ENCODE data around the gene MRPL12. TPM values are rescaled to one million over a fixed set of nuclear protein-coding genes. Genes with fewer than 3 reads are reported as not detected.

Gene MRPL12
- polyA plus RNA-seq, 3 donors = 21.2 to 57.0 (median 38.3) TPM

DNA sequence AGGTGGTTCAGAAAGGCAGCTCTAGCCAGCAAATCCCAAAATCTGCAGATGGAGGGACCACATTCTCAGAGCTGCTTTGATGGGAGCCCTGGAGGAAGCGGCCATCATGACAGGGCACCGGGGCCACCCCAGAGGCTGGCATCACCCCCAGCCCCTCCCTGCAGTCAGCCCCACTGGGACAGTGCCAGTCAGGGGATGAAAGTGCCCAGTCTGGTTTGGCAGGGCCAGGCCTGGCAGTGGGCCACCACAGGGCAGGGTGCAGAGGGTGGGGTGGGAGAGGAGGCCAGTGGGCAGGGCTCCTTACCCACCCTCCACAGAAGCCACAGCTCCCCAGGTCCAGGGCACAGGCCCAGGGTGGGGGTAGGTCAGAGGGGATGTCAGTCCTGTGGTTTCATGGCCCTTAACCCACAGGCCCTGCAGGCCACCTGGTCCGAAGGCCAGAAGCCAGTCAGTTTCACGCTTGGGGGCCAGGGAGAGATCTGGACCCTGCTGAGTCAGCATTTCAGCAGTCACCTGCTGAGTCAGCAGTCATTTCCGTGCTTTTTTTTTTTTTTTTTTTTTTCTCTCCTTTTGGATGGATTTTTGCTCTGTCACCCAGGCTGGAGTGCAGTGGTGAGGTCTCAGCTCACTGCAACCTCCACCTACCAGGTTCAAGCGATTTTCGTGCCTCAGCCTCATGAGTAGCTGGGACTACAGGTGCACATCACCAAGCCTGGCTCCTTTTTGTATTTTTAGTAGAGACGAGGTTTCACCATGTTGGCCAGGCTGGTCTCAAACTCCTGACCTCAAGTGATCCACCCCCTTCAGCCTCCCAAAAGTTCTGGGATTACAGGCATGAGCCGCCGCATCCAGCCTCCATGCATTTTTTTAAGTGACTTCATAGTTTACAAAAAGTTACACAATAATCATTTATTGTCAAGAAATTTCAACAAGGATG lies 19.3 kb downstream of the MRPL12 start:
- Mint-ChIP-seq H3K4me3 (no peak overlapping the region), H3K27me3 (ENCODE audit: low read depth in 3 of 3) (peaks cover 16 to 20% (median 19%) of the 10 kb centered on the region in 3 donors), H3K27ac (no peak overlapping the region), H3K9me3 (peaks cover 0 to 1% (median 0%) of the 10 kb centered on the region in 7 donors), H3K36me3 (peaks cover 0 to 10% of the 10 kb centered on the region in 2 donors), H3K4me1 (peaks cover 10% of the 10 kb centered on the region)
- no peak overlapping the region for H2AFZ ChIP-seq (ENCODE audit: insufficient read depth, low read depth, low read length, poor library complexity, severe bottlenecking)
- no peak overlapping the region for H3K27ac ChIP-seq (ENCODE audit: low read depth in 1 of 2, low read length in 2 of 2)
- H3K4me1 ChIP-seq (ENCODE audit: control insufficient read depth in 1 of 2, insufficient read depth in 2 of 2, low read length in 2 of 2) = peaks cover 0 to 3% of the 10 kb centered on the region in 2 donors
- H3K4me2 ChIP-seq (replicated peaks; ENCODE audit: extremely low read depth, low read length, poor library complexity, severe bottlenecking) = no peak overlapping the region
- H3K79me2 ChIP-seq (ENCODE audit: insufficient read depth, low read length) = no peaks in the 10 kb centered on the region
- no peak for DNase-seq
- TF ChIP-seq, protein P1, sequence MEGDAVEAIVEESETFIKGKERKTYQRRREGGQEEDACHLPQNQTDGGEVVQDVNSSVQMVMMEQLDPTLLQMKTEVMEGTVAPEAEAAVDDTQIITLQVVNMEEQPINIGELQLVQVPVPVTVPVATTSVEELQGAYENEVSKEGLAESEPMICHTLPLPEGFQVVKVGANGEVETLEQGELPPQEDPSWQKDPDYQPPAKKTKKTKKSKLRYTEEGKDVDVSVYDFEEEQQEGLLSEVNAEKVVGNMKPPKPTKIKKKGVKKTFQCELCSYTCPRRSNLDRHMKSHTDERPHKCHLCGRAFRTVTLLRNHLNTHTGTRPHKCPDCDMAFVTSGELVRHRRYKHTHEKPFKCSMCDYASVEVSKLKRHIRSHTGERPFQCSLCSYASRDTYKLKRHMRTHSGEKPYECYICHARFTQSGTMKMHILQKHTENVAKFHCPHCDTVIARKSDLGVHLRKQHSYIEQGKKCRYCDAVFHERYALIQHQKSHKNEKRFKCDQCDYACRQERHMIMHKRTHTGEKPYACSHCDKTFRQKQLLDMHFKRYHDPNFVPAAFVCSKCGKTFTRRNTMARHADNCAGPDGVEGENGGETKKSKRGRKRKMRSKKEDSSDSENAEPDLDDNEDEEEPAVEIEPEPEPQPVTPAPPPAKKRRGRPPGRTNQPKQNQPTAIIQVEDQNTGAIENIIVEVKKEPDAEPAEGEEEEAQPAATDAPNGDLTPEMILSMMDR (IDR thresholded peaks at IDR 0.05) = no peak
- H4K20me1 ChIP-seq (ENCODE audit: insufficient read depth, low read length) = no peaks in the 10 kb centered on the region
- H3K9me3 ChIP-seq (replicated peaks in 1 of 2; ENCODE audit: control insufficient read depth in 1 of 2, insufficient read depth in 1 of 2, low read length in 2 of 2) = no peaks in the 10 kb centered on the region
- no peaks in the 10 kb centered on the region for H3K36me3 ChIP-seq (replicated peaks in 1 of 2; ENCODE audit: control insufficient read depth in 1 of 2, insufficient read depth in 2 of 2, low read length in 2 of 2)
- no peak overlapping the region for H3K4me3 ChIP-seq (replicated peaks in 1 of 3; ENCODE audit: low read depth in 2 of 3, low read length in 3 of 3)
- intact Hi-C loops (cut with micrococcal nuclease) = no loop called here
- H3K9ac ChIP-seq (ENCODE audit: insufficient read depth, low read length, poor library complexity, severe bottlenecking) = no peak overlapping the region
- H3K27me3 ChIP-seq (ENCODE audit: control insufficient read depth in 2 of 2, insufficient read depth in 2 of 2, low read length in 2 of 2) = peaks cover 0 to 12% of the 10 kb centered on the region in 2 donors
- 46% methylated on average over 4 of the region's 10 CpGs for WGBS (ENCODE audit: insufficient coverage)

DNA sequence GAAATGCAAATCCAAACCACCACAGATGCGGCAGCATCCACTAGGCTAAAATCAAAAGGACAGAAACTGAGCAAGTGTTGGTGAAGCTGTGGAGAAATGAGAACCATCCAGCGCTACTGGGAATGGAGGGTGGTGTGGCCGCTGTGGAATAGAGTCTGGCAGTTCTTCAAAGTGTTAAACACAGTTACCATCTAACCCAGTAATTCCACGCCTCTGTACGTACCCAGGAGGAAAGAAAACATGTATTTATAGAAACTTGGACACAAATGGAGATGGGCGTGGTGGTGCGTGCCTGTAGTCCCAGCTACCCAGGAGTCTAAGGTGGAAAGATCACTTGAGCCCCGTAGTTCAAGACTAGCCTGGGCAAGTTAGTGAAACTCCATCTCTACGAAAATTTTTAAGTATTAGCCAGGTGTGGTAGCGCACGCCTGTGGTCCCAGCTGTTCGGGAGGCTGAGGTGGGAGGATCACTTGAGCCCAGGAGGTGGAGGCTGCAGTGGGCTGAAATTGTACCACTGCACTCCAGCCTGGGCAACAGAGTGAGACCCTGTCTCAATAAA lies 20.6 kb downstream of the MRPL12 start:
- WGBS (ENCODE audit: insufficient coverage) = 83% methylated on average over 7 of the region's 12 CpGs
- TF ChIP-seq, protein P1 (IDR thresholded peaks at IDR 0.05) = no peak
- Mint-ChIP-seq H3K4me3 (no peak overlapping the region), H3K27ac (no peak overlapping the region), H3K27me3 (ENCODE audit: low read depth in 3 of 3) (peaks cover 16 to 20% (median 19%) of the 10 kb centered on the region in 3 donors), H3K36me3 (peaks cover 0 to 6% of the 10 kb centered on the region in 2 donors), H3K9me3 (peaks cover 0 to 3% (median 0%) of the 10 kb centered on the region in 7 donors), H3K4me1 (peaks cover 10% of the 10 kb centered on the region)
- intact Hi-C loops (cut with micrococcal nuclease) = no loop called here
- H4K20me1 ChIP-seq (ENCODE audit: insufficient read depth, low read length) = no peaks in the 10 kb centered on the region
- no peak for DNase-seq
- no peak overlapping the region for H2AFZ ChIP-seq (ENCODE audit: insufficient read depth, low read depth, low read length, poor library complexity, severe bottlenecking)
- peaks cover 0 to 12% of the 10 kb centered on the region in 2 donors for H3K27me3 ChIP-seq (ENCODE audit: control insufficient read depth in 2 of 2, insufficient read depth in 2 of 2, low read length in 2 of 2)
- no peak overlapping the region for H3K4me2 ChIP-seq (replicated peaks; ENCODE audit: extremely low read depth, low read length, poor library complexity, severe bottlenecking)
- H3K4me1 ChIP-seq (ENCODE audit: control insufficient read depth in 1 of 2, insufficient read depth in 2 of 2, low read length in 2 of 2) = peaks cover 0 to 3% of the 10 kb centered on the region in 2 donors
- no peak overlapping the region for H3K4me3 ChIP-seq (replicated peaks in 1 of 3; ENCODE audit: low read depth in 2 of 3, low read length in 3 of 3)
- H3K27ac ChIP-seq (ENCODE audit: low read depth in 1 of 2, low read length in 2 of 2) = no peak overlapping the region
- no peaks in the 10 kb centered on the region for H3K79me2 ChIP-seq (ENCODE audit: insufficient read depth, low read length)
- no peaks in the 10 kb centered on the region for H3K36me3 ChIP-seq (replicated peaks in 1 of 2; ENCODE audit: control insufficient read depth in 1 of 2, insufficient read depth in 2 of 2, low read length in 2 of 2)
- no peak overlapping the region for H3K9ac ChIP-seq (ENCODE audit: insufficient read depth, low read length, poor library complexity, severe bottlenecking)
- no peaks in the 10 kb centered on the region for H3K9me3 ChIP-seq (replicated peaks in 1 of 2; ENCODE audit: control insufficient read depth in 1 of 2, insufficient read depth in 1 of 2, low read length in 2 of 2)

Measured in CD14-positive monocyte (primary cell).